ENCODE measurements around the gene MUC5B.

MUC5B gene

DNA sequence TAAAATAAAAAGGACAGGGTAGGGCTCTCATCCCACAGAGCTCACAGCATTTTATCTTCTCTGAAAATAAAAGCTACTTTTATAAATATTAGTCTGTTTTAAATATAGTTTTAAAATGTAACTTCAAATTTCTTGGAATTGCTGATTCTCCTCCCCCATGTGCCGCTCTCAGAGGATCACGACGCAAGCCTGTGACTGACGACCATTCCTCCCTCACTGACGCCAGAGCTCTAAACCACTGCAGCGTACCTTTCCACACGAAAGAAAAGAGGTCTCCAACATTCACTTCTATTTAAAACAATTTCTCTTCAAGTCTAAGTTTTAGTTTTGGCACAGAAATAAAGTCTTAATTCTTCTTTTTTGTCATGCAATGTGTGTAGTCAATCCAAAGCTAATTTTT lies 77.3 kb downstream of the MUC5B start:
- DNase-seq (ENCODE audit: low spot score): no peak

DNA sequence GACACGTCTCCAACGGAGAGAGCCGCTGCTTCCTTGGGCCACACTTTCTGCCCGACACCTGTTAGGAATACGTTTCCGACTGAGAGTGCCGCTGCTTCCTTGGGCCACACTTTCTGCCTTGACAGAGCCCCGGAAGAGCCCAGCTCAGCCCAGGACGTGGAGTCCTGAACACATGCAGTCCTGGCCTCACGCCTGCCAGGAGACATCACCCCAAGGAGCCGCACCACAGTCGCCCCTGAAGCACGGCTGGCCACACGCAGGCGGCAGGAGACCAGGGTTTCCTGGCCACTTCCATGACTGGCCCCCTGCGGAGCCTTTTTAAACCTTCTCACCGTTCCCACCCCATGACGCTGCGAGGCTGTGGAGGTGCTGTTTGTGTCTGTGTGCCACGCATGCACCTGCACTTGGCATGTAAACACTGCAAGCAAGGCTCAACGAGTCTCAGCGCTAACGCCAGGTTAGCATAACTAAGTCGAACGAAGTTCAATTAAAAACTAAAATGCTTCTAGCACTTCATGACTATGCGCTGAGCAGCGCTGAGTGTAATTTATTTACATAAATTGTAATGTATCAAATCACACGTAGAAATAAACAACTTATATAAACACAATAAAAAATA lies 77.8 kb downstream of the MUC5B start:
- peak; percentile 48 for DNase-seq (ENCODE audit: low spot score)

DNA sequence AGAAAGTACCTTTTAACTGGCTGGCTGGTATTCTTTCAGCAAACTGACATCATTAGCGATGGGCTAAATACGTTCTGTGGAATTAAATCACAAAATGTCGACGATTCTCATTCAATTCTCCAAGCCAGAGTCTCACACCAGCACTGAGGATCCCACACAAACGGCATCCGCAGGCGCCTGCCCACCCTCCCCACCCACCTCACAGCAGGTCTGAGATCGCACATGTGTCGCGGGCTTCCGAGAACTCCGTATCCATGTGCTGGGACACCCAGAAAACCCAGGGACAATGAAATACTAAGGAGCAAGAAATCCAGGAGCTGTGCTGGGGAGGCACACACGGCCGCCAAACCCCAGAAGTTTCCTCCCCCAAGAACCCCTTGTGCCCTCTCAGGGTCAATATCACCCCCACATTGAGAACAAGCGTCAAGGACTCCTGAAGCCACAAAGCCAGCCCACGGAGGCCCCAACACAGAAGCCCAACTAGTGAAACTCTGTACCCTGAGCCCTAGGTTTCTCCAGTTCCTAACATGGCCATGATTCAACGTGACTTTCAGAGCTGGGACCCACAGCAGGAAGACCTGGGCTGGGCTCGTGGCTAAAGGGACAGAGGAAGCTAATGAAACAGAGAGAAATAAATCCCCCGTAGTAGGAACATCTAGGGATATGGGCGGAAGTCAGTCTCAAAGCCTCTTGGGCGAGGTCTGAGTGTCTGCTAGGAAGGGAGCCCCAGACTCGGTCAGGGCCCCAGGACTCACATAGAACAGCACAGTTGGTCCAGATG lies 78.5 kb downstream of the MUC5B start:
- DNase-seq (ENCODE audit: low spot score): no peak

DNA sequence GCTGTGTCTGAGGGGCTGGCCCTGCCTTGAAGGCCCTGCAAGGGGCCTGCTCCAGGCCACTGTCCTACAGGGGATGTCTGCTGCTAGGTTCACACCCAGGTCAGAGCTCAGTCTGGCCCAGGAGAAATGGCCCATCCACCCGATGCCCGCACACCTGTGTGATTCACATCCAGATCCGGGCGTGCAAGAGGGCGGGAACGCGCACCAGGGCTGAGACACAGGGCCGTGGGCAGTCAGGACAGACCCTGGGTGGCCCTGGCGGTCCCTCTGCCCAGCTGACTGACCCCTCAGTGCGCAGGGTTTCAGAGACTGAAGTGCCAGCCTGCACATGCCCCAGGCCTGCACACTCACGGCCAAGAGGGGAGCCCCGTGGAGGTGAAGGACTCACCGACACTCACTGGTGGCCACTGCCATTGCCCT lies 79.2 kb downstream of the MUC5B start:
- no peak for DNase-seq (ENCODE audit: low spot score)

DNA sequence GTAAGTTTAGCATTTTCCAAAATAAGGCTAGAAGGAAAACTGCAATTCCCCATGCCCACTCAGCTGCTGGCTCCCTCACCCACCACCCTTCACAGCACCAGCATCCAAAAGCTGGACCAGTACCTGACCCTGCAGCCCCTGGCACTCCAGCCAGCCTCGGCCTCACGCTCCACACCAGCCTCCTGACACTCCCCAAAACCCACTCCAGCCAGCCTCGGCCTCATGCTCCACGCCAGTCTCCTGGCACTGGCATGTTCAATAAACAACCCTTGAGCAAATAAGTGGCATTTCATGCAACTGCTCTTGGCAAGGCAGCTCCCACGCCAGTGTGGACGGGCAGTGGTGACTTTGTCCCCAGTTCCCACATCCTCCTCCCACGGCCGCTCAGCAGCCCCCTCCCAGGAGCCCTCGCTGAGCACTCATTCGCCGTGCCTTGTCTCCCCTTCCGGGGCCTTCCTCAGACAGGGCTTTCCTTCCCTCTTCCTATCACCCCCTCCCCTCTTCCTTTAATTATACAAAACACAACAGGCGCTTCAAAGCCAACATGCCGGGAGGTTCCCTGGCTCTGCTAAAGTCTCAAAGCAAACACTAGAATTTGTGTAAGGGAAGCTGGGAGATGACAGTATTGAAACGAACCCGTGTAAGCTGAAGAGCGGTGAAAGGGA lies 79.7 kb downstream of the MUC5B start:
- no peak for DNase-seq (ENCODE audit: low spot score)

DNA sequence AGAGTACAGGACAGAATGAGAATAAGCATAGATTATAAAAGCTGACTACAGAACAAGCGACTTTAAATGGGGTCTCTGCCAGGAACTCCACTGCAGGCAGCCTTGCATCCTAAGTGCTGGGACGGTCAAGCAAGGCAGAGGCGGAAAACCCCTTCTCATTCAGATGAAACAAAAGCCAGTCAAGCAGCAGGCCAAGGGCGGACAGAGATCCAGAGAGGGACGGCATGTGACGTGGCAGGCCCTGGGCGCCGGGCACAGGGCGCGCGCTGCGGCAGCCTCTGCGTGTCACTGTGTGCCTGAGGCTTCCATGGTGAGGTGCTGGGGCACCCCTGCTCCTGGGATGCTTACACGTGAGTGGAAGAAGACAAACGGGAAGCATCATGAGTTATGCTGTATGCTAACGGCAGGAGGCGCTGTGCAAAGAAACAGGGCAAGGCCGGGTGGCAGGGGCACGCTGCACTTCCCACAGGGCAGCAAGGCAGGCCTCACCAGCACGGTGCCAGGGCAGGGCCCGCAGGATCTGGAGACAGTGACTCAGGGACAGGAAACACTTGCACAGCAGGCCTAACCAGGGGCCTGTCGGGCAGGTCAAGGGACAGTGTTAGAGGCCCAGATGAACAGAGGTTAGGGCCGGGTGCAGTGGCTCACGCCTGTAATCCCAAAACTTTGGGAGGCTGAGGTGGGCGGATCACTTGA lies 80.4 kb downstream of the MUC5B start:
- no peak for DNase-seq (ENCODE audit: low spot score)

DNA sequence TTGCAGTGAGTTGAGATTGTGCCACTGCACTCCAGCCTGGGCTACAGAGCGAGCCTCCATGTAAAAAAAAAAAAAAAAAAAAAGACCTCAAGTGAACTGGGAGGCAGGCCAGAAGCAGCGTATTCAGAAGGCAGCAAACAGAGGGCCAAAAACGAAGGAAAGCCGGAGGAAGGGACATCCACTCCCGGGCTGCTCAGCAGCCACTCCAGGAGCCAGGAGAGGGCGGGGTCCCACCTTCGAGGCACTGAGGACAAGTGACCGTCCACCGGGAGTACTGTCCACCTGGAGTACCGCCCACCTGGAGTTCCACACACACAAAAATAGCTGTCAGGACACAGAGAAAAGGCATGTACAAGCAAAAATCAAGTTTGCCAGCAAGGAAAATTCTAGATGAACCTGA lies 81.1 kb downstream of the MUC5B start:
- peak; percentile 65 for DNase-seq (ENCODE audit: low spot score)

DNA sequence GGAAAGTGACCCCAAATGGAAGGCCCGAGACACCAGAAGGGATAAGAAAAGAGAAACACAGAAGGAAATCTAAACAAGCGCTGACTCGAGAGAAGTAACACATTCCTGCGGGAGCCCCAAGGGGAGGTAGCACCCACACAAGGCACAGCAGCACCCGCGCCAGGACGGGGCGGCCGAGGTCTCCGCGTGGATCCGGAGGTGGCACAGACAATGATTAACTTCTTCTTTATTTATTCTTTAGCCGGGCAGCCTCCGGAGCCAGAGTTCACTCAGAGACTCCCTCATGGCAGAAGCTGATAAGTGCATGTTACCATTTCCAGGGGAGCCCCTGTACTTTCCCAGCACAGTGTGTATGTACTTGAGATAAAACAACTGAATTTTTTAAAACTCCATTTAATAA lies 81.5 kb downstream of the MUC5B start:
- no peak for DNase-seq (ENCODE audit: low spot score)

DNA sequence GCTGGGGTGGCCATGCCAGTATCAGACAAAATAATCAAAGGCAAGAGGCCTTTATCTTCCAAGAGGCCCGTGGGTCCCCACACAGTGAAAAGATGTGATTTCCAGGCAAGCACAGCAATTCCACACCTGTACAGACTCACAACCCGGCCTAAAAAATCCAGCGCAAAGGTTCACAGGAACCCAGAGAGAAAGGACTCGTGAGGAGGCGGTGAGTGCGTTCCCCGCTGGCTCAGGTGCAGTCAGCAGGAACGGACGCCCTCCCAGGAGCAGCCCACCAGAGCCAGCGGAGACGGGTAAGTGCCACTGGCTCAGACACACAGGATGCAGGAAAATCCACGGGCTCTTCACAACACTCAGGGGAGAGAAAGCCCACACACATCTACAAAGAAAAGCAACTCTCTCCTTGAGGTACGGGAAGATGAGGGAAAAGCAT lies 82.2 kb downstream of the MUC5B start:
- no peak for DNase-seq (ENCODE audit: low spot score)

DNA sequence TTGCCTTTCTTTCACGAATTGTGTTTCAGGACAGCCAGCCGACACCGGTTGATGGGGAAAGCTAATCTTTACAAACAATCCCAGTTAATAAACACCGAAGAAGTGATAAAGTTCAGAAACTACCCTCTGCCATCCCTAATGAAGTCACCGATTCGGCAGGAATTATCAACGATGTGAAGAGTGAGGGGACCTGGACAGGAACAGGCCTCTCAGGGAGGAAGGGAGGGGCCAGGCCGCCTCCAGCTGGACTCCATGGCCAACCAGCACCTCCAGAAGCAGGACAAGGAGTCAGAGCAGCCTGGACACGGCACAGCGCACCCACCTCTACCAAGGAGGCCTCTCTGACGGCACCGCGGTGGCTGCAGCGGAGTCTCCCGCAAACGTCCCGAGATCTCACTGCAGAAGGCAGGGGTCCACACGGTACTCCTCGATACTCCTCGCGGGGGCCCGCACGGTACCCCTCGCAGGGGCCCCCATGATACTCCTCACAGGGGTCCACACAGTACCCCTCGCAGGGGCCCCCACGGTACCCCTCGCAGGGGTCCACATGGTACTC lies 82.7 kb downstream of the MUC5B start:
- DNase-seq (ENCODE audit: low spot score): no peak

DNA sequence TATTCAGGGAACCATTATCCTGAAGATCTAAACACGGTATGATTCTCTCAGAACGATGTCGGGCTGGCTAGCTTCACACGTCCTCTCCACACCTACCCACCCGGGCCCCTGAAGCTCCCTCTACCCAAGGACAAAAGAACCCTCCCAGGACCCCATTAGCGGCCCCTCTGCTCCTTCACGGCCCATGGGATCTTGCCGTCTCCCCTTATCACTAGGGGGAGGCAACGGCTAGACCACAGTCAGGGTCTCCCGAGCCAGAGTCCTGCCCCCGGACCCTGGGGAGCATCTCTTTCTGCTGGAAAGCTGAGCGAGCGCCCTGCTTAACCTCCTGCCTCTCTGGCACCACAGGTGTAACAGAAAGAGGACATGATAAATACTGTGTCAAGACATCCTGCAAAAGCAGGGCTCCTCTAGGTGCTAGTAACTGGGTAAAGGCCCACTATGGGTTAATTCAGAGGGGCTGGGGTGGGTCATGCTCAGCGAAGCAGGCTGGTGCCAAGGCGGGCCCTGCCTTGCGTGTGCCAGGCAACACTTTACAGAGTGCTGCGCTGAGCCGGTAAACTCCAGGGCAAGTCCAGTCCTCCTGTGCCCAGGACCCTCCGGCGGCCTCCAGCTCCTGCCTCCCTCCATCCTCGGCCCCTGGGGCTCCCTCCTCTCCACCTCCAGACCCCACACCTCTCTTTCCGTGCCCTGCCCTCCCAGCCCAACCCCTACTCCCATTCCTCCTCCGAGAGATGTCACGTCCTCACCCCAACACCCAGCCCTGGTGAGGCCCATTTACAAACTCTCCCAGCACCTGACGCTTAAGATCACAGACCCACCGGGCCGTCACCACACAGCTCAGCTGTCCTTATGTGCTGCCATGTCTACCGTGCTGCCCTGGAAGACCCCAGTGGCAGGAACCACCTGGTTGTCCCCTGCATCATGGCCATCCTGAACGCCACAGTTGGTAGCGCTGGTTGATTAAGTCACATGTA lies 83.6 kb downstream of the MUC5B start:
- DNase-seq (ENCODE audit: low spot score): no peak

DNA sequence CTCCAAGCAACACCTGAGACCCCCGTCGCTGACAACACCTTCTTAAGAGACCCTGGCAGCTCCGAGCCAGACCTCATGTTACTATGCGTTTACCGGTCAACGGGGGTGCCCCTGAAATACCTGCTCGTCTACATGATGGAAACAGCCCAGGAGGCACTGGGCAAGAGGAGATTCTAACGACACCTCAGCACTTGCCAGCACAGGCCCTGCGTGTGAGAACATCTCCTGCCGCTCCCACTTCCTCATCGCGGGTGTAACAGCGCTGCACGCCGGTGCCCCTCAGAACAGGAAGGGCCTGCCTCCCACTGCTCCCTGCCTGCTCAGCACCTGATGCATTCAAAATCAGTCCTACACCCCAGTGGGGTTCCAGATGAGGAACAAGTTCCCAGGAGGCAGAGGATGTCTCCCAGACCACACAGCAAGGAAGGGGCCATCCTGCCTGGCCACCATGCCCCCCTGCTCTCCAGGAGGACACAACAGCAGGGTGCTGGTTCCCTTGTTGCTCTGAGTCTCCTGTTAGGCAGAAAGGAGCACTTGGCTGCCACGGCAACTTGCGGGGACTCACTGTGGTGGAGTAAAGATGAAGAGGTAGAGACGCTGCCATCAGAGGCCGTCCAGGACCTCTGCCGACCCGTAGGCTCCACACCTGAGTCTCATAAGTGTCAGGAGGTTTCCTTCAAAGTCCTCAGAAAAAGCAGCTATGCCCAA lies 84.5 kb downstream of the MUC5B start:
- DNase-seq (ENCODE audit: low spot score): no peak

DNA sequence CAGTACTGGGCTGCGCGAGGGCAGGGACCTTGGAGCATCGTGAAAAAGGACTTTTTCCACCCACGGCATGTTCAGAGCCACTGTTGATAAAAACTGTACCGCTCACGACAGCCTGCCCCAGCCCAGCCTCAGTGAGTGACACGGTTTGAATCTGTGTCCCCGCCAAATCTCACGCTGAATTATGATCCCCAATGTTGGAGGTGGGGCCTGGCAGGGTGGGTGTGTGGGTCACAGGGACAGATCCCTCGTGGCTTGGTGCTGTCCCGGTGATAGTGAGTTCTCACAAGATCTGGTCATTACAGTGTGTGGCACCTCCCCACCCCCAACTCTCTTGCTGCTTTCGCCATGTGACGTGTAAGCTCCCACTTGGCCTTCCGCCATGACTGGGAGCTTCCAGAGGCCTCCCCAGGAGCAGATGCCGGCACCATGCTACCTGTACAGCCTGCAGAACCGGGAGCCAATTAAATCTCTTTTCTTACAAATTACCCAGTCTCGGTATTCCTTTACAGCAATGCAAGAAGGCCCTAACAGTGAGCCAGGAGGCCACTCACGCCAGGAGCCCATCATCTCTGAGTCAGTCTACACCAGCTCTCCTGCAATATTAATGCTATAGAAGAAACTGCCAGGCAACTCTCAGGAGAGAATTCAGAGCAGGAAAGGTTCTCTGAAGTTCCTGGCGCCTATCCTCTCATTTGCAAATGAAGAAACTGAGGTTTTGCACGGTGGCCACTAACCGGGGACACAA lies 85.3 kb downstream of the MUC5B start:
- DNase-seq (ENCODE audit: low spot score): no peak

DNA sequence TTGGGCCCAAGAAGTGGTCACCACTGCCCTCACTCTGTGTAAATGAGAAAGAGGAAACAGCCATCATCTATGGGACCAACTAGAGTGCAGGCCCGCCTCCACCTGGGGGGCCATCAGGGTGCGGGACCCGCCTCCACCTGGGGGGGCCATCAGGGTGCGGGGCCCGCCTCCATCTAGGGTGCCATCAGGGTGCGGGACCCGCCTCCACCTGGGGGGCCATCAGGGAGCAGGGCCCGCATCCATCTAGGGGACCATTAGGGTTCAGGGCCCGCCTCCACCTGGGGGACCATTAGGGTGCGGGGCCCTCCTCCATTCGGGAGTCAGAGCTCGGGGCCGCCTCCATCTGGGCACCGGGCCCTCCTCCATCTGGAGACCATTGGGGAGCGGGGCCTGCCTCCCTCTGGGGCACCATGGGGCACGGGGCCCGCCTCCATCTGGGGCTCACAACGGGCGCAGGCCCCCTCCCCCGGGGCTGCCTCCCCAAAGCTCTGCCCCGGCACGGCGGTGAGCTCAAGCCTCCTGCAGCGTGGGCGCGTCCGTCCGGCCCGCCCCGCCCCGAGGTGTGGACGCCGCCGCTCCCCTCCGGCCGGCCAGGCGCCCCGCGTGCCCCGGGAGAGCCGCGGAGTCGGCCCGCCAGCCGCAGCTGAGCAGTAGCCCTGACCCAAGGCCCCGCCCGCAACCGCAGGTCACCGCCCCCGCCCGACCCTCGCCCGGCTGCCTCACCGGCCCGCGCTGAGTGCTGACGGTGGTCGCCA lies 86.1 kb downstream of the MUC5B start:
- DNase-seq (ENCODE audit: low spot score): no peak

DNA sequence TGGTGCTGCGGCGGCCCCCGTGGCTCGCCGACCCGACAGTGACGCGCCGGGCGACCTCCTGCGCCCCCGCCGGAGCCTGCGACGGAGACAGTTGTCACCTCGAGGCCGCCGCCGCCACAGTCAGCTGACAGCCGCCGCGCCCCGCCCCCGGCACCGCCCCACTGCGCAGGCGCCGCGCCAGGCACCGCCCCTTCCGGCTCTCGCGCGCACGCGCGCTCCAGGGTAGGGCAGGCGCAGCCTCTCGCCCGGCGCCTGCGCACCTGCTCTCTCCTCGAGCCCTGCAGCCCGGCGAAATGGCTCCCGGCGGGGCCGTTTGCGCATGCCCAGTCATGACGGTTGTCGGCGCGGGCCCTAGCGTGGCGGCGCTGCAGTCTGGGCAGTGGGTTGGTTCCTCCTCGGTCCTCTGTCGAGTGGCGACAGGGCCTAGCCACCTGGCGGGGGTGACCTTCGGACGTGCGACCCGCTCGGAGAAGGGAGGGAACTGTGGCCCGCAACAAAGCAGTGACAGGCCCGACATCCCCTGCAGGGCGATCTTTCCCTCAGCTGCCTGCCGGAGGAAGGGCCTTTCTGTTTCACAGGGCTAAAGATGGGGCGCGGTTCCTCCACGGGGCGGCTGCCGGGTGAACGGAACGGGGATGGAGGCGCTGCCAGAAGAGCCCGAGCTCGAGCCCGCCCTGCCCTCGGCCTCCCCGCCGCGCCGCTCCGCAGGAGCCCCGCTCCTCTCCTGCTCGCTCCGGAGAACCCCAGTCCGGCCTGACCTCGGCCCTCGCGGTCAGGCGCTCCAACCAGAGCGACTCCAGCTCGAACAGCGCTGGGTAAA lies 86.8 kb downstream of the MUC5B start, which contains the start of gene TOLLIP:
TOLLIP (minus strand) TSS at position 135 of the 820 bp plus-strand sequence; CDS start at position 1, 134 bp downstream.
- DNase-seq (ENCODE audit: low spot score): peak; percentile 89

DNA sequence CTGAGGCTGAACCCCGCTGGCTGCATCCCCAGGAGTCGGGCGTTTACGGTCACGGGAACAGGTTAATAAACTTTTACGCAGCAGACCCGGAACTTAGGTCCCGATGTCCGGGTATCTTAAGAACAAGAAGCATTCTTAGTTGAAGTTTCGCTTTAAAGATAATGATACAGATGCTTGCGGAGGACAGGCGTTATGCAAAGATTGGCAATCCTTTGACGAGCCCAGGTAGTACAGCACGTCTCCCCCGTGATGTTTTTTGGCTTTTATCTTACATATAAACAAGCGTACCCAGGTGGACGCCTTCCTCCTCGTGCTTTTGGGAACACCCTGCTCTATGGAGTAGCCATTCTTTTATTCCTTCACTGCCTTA lies 87.4 kb downstream of the MUC5B start:
- DNase-seq (ENCODE audit: low spot score): no peak

DNA sequence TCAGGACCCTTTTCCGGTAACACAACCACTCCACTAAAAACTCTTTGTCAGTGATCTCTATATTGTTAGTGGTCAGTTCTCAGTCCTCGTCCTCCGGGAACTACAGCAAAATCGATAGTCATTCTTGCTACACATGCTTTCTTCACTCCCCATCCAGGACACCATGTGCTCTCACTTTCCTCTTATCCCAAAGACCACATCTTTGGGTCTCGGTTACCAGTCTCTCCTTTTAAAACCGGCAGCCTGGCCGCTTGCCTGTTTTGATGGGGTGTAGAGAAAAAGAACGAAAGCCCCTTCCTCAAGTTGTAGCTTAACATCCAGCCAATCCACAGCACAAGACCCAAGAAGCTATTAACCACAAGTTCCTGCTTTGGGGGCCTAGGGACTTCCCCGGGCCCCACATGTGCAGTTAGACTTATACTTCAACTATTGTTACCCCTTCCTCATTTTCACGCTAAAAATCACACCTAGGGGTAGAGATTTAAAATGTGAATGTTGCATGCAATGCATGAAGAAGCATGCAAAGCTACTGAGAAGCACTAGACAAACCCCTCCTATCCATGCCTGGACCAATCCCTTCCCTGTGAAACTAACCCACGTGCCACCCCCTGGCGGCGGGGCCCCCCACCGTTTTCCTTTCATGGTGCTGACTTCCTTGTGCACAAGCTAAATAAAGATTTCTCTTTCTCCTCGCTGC lies 88.1 kb downstream of the MUC5B start:
- DNase-seq (ENCODE audit: low spot score): no peak
